Smooth muscle cell (in vitro differentiated cells): ENCODE data around the gene FAM83C. TPM values are rescaled to one million over a fixed set of nuclear protein-coding genes. Genes with fewer than 3 reads are reported as not detected.

Experiments used
- DNase-seq: peaks from one replicate; lab custom pipeline; 2025; ENCODE audit not compliant: unreplicated experiment; lab: John Stamatoyannopoulos, UW
- H2AFZ ChIP-seq: fragments of 200-600 bp; sonication (generic); 2 replicates; pipeline ENCODE4 v1.6.0; 2016; ENCODE audit warnings: antibody characterized with exemption, low read depth, mild to moderate bottlenecking
- H3F3A ChIP-seq: fragments of 200-600 bp; sonication (generic); 2 replicates; pipeline ENCODE4 v1.6.0; 2017; ENCODE audit warnings: antibody characterized with exemption, low read depth
- H3K27ac ChIP-seq: fragments of 200-600 bp; sonication (generic); 2 replicates; pipeline ENCODE4 v1.5.1; 2016; ENCODE audit warnings: low read depth, mild to moderate bottlenecking
- H3K27me3 ChIP-seq: fragments of 200-600 bp; sonication (generic); 2 replicates; pipeline ENCODE4 v1.6.1; 2016; ENCODE audit warnings: low read depth, mild to moderate bottlenecking
- H3K36me3 ChIP-seq: fragments of 200-600 bp; sonication (generic); 2 replicates; pipeline ENCODE4 v1.5.1; 2016; ENCODE audit warnings: low read depth
- H3K4me1 ChIP-seq: fragments of 200-600 bp; sonication (generic); 2 replicates; pipeline ENCODE4 v1.5.1; 2016; ENCODE audit warnings: low read depth
- H3K4me2 ChIP-seq: fragments of 200-600 bp; sonication (generic); 2 replicates; pipeline ENCODE4 v1.6.0; 2016; ENCODE audit warnings: mild to moderate bottlenecking
- H3K4me3 ChIP-seq: fragments of 200-600 bp; sonication (generic); 2 replicates; pipeline ENCODE4 v1.5.1; 2016; ENCODE audit warnings: mild to moderate bottlenecking
- H3K79me2 ChIP-seq: fragments of 200-600 bp; sonication (generic); 2 replicates; pipeline ENCODE4 v1.6.0; 2016; ENCODE audit warnings: low read depth, mild to moderate bottlenecking
- H3K9ac ChIP-seq: fragments of 200-600 bp; sonication (generic); 2 replicates; pipeline ENCODE4 v1.6.0; 2016; ENCODE audit warnings: low read depth
- H3K9me3 ChIP-seq: fragments of 200-600 bp; sonication (generic); replicated peaks from 2 replicates; pipeline ENCODE4 v1.5.1; 2016; ENCODE audit warnings: low read depth
- H4K20me1 ChIP-seq: fragments of 200-600 bp; sonication (generic); 2 replicates; pipeline ENCODE4 v1.6.0; 2016; ENCODE audit warnings: low read depth
- CTCF ChIP-seq: fragments of 200-600 bp; sonication (generic); IDR thresholded peaks from 2 replicates; pipeline ENCODE4 v1.5.1; 2017; ENCODE audit warnings: borderline replicate concordance, mild to moderate bottlenecking, antibody characterized with exemption; ENCODE audit not compliant: insufficient read depth, poor library complexity, severe bottlenecking
- WGBS: methylation state at CpG from one replicate; pipeline ENCODE4 v1.1.7; 2016; ENCODE audit warnings: low lambda C conversion rate; 5-methylcytosine and 5-hydroxymethylcytosine counted together
- polyA plus RNA-seq: library from polyadenylated mRNA; unstranded; fragments of >200 nt; fragmentation: Nextera tagmentation; extraction: Ambion mirVana; gene quantifications from 2 replicates; pipeline ENCODE4 v1.2.1, GENCODE V29; 2016
- total RNA-seq: library from RNA; depleted of rRNA; stranded (reverse); fragments of >200 nt; gene quantifications from 2 replicates; pipeline ENCODE4 v1.2.3, GENCODE V29; 2014

Gene FAM83C
- total and polyA plus RNA-seq, 2 experiments from 2014 or later = 0.49 TPM; not detected in 1

DNA sequence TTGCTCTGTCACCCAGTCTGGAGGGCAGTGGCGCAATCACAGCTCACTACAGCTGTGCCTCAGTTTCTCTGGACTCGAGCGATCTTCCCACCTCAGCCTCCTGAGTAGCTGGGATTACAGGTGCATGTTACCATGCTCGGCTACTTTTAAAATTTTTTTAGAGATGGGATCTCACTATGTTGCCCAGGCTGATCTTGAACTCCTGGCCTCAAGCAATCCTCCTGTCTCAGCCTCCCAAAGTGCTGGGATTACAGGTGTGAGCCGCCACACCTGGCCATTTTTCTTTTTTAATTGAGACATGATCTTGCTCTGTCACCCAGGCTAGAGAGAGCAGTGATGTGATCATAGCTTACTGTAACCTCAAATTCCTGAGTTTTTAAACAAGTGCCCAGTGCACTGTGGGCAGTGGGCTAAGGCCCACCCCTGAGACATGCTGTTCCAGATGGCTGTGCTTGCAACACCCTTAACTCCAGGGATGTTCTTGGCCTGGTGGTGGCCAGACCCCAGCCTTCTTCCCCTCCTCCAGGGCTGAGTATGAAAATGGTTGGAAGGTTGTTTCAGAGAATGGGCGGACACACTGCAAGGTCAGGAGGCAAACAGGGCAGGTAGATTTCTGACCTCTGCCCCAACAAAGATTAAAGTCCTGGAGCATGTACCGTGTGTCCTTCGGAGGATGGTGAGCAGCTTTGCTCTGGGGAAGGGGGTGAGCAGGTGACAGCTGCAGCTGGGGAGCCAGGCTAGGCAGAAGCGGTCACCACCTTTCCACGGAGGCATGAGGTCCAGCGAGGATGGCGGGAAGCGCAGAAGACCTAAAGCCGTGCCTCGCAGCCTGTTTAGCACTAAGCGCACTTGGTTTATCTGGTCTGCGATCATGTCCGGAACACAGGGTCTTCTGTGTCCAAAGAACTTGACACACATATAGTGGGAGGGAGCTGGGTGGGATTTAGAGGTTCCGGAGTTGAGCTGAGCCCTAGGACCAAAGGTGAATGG is 1.4 kb upstream of the FAM83C start:
- 96% methylated on average over 19 of the region's 19 CpGs for WGBS
- no peak for DNase-seq
- TF ChIP-seq CTCF = no peak

GRCh38 chr20:35292504-35293285 is 470 bp upstream of the FAM83C start:
- no peak overlapping the region for H3K4me2 ChIP-seq
- no peaks in the 10 kb centered on the region for H3K79me2 ChIP-seq
- no peaks in the 10 kb centered on the region for H3K4me1 ChIP-seq
- H3K9me3 ChIP-seq = no peaks in the 10 kb centered on the region
- no peak for TF ChIP-seq CTCF
- no peak for DNase-seq
- H3K36me3 ChIP-seq = no peaks in the 10 kb centered on the region
- no peaks in the 10 kb centered on the region for H3K27me3 ChIP-seq
- 80% methylated on average over 23 of the region's 23 CpGs for WGBS
- H4K20me1 ChIP-seq = no peaks in the 10 kb centered on the region
- H2AFZ ChIP-seq = no peak overlapping the region
- no peak overlapping the region for H3K4me3 ChIP-seq
- no peak overlapping the region for H3K27ac ChIP-seq
- H3F3A ChIP-seq = no peaks in the 10 kb centered on the region
- H3K9ac ChIP-seq = no peak overlapping the region

More for the DNA sequence above, 1.4 kb upstream of the FAM83C start:
- Histone ChIP-seq H2AFZ (no peak overlapping the region), H3K27me3 (no peaks in the 10 kb centered on the region), H3K36me3 (no peaks in the 10 kb centered on the region), H4K20me1 (no peaks in the 10 kb centered on the region), H3K4me1 (no peaks in the 10 kb centered on the region), H3F3A (no peaks in the 10 kb centered on the region), H3K79me2 (no peaks in the 10 kb centered on the region), H3K9ac (no peak overlapping the region), H3K9me3 (no peaks in the 10 kb centered on the region), H3K4me3 (no peak overlapping the region), H3K27ac (no peak overlapping the region), H3K4me2 (no peak overlapping the region)

DNA sequence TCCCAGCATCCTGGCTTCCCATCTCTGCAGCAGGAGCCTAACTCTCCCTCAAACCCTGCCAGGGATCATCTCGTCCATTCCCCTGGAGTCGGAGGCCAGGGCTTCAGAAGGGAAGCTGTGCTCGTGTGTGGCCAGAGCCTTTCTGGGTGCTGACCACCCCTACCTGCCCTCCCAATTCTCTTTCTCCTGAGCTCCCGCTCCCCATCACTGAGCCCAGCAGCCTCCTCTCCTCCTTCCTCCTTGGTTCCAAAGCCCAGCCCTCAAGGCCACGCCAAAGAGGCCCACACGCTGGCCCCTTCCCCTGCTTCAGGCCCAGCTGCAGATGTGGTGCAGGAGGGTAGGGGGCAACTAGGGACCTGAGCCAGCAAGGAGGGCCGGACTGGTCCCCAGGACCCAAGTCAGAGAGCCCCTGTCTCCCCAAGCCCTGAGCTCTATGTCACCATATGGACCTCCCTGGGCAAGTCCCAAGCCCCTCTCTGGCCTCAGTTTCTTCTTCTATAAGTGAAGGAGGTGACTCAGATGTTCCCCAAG is 1.3 kb downstream of the FAM83C start:
- no peaks in the 10 kb centered on the region for H3K79me2 ChIP-seq
- no peaks in the 10 kb centered on the region for H3K36me3 ChIP-seq
- no peaks in the 10 kb centered on the region for H3K27me3 ChIP-seq
- H4K20me1 ChIP-seq = no peaks in the 10 kb centered on the region
- TF ChIP-seq CTCF = no peak
- H3K4me2 ChIP-seq = no peak overlapping the region
- H3F3A ChIP-seq = no peaks in the 10 kb centered on the region
- 85% methylated on average over 7 of the region's 7 CpGs for WGBS
- H3K4me1 ChIP-seq = no peaks in the 10 kb centered on the region
- no peak overlapping the region for H3K27ac ChIP-seq
- no peak overlapping the region for H3K4me3 ChIP-seq
- no peak overlapping the region for H3K9ac ChIP-seq
- no peak overlapping the region for H2AFZ ChIP-seq
- no peaks in the 10 kb centered on the region for H3K9me3 ChIP-seq
- DNase-seq = no peak
